HCT116 (cell line): ENCODE data around the gene KCNC3. TPM values are rescaled to one million over a fixed set of nuclear protein-coding genes. Genes with fewer than 3 reads are reported as not detected.

Experiments
- ATAC-seq: fragments of 200-7000 bp; cut with Tn5 transposase; 2 replicates; pipeline ENCODE4 v1.9.1; 2020; ENCODE audit warnings: mild to moderate bottlenecking, moderate library complexity
- BruUV-seq: library from RNA; stranded (reverse); fragments of 400-500 nt; replicated peaks from 2 replicates; lab custom pipeline; 2021; lab: Mats Ljungman, UMichigan
- CTCF ChIA-PET: fragments of 300-600 bp; sonication (Branson Sonifier 250); formaldehyde crosslinking; loops from one replicate; lab custom pipeline; 2021; ENCODE audit warnings: antibody characterized with exemption; lab: Charles Lee
- POLR2A ChIA-PET: fragments of 300-600, 350-600 bp; sonication (Branson Sonifier 250); formaldehyde crosslinking; loops from one replicate; lab custom pipeline; 2021; ENCODE audit warnings: antibody characterized with exemption; lab: Charles Lee
- RAD21 ChIA-PET, 2 experiments: fragments of 300-600 bp; sonication (Branson Sonifier 250); formaldehyde crosslinking; loops; one replicate each; lab custom pipeline; 2023; ENCODE audit warnings: low total read pairs in 2 of 2; ENCODE audit not compliant: uncharacterized antibody in 2 of 2, unreplicated experiment in 2 of 2, low non-redundant PET in 1 of 2; lab: Charles Lee
- DNase-seq: peaks from one replicate; pipeline ENCODE4 v3.0.0-alpha.2; 2010; ENCODE audit warnings: low read depth, low spot score
- H2AFZ ChIP-seq: fragments of 200-600 bp; shearing (Covaris generic), sonication (generic); 2 replicates; pipeline ENCODE4 v1.6.1; 2017; ENCODE audit warnings: low read depth, mixed run types, mixed read lengths, antibody characterized with exemption, low read length; ENCODE audit not compliant: poor library complexity, severe bottlenecking
- H3K27ac ChIP-seq: 2 replicates; pipeline ENCODE4 v1.5.1; 2012; ENCODE audit warnings: low read depth, low read length
- H3K27me3 ChIP-seq: fragments of 200-600 bp; sonication (generic); 2 replicates; pipeline ENCODE4 v1.6.1; 2016; ENCODE audit warnings: mixed run types, low read length, mixed read lengths; ENCODE audit not compliant: insufficient read depth
- H3K36me3 ChIP-seq, 2 experiments: fragments of 200-500 bp in 1 of 2; fragments of 200-600 bp in 1 of 2; sonication (Bioruptor generic) in 1 of 2; sonication (generic) in 1 of 2; 2 replicates each; pipeline versions ENCODE4 v1.5.1 to v1.6.1; 2014 to 2016; ENCODE audit warnings: low read length in 2 of 2, inconsistent platforms in 1 of 2, mixed read lengths in 1 of 2, mixed run types in 1 of 2; ENCODE audit not compliant: insufficient read depth in 2 of 2, control insufficient read depth in 1 of 2
- H3K4me1 ChIP-seq, 2 experiments: fragments of 200-600 bp in 1 of 2; sonication (generic) in 1 of 2; 2 replicates each; pipeline versions ENCODE4 v1.5.1 to v1.6.1; 2012 to 2017; ENCODE audit warnings: low read length in 2 of 2, inconsistent platforms in 1 of 2, mild to moderate bottlenecking in 1 of 2, mixed read lengths in 1 of 2, mixed run types in 1 of 2, moderate library complexity in 1 of 2; ENCODE audit not compliant: insufficient read depth in 2 of 2, control insufficient read depth in 1 of 2
- H3K4me2 ChIP-seq: fragments of 200-600 bp; sonication (generic); 2 replicates; pipeline ENCODE4 v1.6.1; 2017; ENCODE audit warnings: mixed run types, low read length, mixed read lengths
- H3K4me3 ChIP-seq, 2 experiments: fragments of 200-600 bp in 1 of 2; sonication (generic) in 1 of 2; replicated peaks in 1 of 2; 2 replicates each; pipeline ENCODE4 v1.5.1; 2011 to 2016; ENCODE audit warnings: low read length in 2 of 2, control low read depth in 1 of 2, low read depth in 1 of 2, mild to moderate bottlenecking in 1 of 2, mixed read lengths in 1 of 2, mixed run types in 1 of 2
- H3K79me2 ChIP-seq: fragments of 200-600 bp; sonication (generic); 2 replicates; pipeline ENCODE4 v1.6.1; 2017; ENCODE audit warnings: mild to moderate bottlenecking, mixed run types, low read length, moderate library complexity, mixed read lengths; ENCODE audit not compliant: insufficient read depth
- H3K9ac ChIP-seq: fragments of 200-600 bp; sonication (generic); 2 replicates; pipeline ENCODE4 v1.6.1; 2016; ENCODE audit warnings: low read length, mixed read lengths
- H3K9me2 ChIP-seq: fragments of 200-600 bp; sonication (generic), shearing (Covaris generic); 2 replicates; pipeline ENCODE4 v1.6.1; 2017; ENCODE audit warnings: mixed run types, mild to moderate bottlenecking, moderate library complexity; ENCODE audit not compliant: insufficient read depth
- H3K9me3 ChIP-seq, 2 experiments: fragments of 200-500 bp in 1 of 2; fragments of 200-600 bp in 1 of 2; sonication (Bioruptor generic) in 1 of 2; sonication (generic) in 1 of 2; 2 replicates each; pipeline ENCODE4 v1.6.1; 2014 to 2017; ENCODE audit warnings: low read length in 2 of 2, mixed read lengths in 2 of 2, inconsistent platforms in 1 of 2, low read depth in 1 of 2, mild to moderate bottlenecking in 1 of 2, mixed run types in 1 of 2, moderate library complexity in 1 of 2; ENCODE audit not compliant: control insufficient read depth in 1 of 2, insufficient read depth in 1 of 2
- H4K20me1 ChIP-seq: fragments of 200-600 bp; sonication (generic), shearing (Covaris generic); 2 replicates; pipeline ENCODE4 v1.6.1; 2017; ENCODE audit warnings: mixed run types, mild to moderate bottlenecking, moderate library complexity; ENCODE audit not compliant: insufficient read depth
- CBX3 ChIP-seq: IDR thresholded peaks from 2 replicates; pipeline ENCODE4 v1.6.1; 2012; ENCODE audit warnings: low read depth
- CEBPB ChIP-seq: IDR thresholded peaks from 2 replicates; pipeline ENCODE4 v1.6.1; 2012; ENCODE audit warnings: low read depth
- EGR1 ChIP-seq: IDR thresholded peaks from 2 replicates; pipeline ENCODE4 v1.6.1; 2012; ENCODE audit warnings: low read depth
- EZH2 ChIP-seq: fragments of 200-600 bp; sonication (generic); IDR thresholded peaks from 2 replicates; pipeline ENCODE4 v1.6.1; 2017; ENCODE audit warnings: antibody characterized with exemption, mixed run types
- EZH2phosphoT487 ChIP-seq: fragments of 200-600 bp; IDR thresholded peaks from 2 replicates; pipeline ENCODE4 v1.6.1; 2018; ENCODE audit warnings: antibody characterized with exemption, borderline replicate concordance
- FOSL1 ChIP-seq: IDR thresholded peaks from 2 replicates; pipeline ENCODE4 v1.6.1; 2012; ENCODE audit warnings: low read depth
- JUND ChIP-seq: IDR thresholded peaks from 2 replicates; pipeline ENCODE4 v1.6.1; 2012
- MAX ChIP-seq: IDR thresholded peaks from 2 replicates; pipeline ENCODE4 v1.6.1; 2012
- RAD21 ChIP-seq: IDR thresholded peaks from 2 replicates; pipeline ENCODE4 v1.6.1; 2012; ENCODE audit warnings: low read depth, mild to moderate bottlenecking
- ZBTB33 ChIP-seq: IDR thresholded peaks from 2 replicates; pipeline ENCODE4 v1.6.1; 2011; ENCODE audit warnings: mild to moderate bottlenecking, low read length, moderate library complexity; ENCODE audit not compliant: insufficient replicate concordance; ENCODE audit errors: extremely low read depth
- ZFX ChIP-seq: fragments of 450-650 bp; IDR thresholded peaks from 2 replicates; pipeline ENCODE4 v1.6.1; 2017
- ZNF274 ChIP-seq: fragments of 200-500 bp; sonication (Bioruptor generic); IDR thresholded peaks from 2 replicates; pipeline ENCODE4 v1.6.1; 2014; ENCODE audit warnings: mild to moderate bottlenecking, low read depth, low read length, inconsistent platforms
- intact Hi-C: fragments of 100-400 bp; cut with micrococcal nuclease; formaldehyde crosslinking; loops from 2 replicates; pipeline ENCODE4 v1.10.0; 2022
- total RNA-seq: library from RNA; stranded (reverse); gene quantifications from one replicate; pipeline ENCODE4 v1.2.1, GENCODE V29; 2021; ENCODE audit not compliant: unreplicated experiment
- TF ChIP-seq, protein P1 (sequence below): IDR thresholded peaks from 2 replicates; pipeline ENCODE4 v1.6.1; 2012

The KCNC3 gene
- total RNA-seq, 1 experiment from 2014 or later = 6.9 TPM

GRCh38 chr19:50287331-50287730 lies 41.8 kb downstream of the KCNC3 start (continued):
- TF ChIP-seq ZBTB33 = no peak

DNA sequence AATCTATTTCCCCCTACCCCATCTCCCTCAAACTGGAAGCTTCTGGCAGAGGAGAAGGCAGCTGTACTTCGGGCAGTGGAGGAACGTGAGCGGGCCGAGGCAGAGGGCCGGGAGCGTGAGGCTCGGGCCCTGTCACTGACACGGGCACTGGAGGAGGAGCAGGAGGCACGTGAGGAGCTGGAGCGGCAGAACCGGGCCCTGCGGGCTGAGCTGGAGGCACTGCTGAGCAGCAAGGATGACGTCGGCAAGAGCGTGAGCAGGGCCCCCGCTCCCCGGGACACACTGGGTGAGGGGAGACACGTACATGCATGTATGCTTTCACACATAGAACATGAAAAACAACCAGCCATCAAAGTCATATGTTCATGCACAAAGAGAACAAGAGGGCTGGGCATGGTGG lies 42.7 kb downstream of the KCNC3 start:
- Histone ChIP-seq H3K9me3 (peaks cover 0 to 6% of the 10 kb centered on the region in 2 experiments; a peak in 2 of 4 replicates), H3K27me3 (no peaks in the 10 kb centered on the region), H3K27ac (no peak overlapping the region), H3K9me2 (no peaks in the 10 kb centered on the region), H3K79me2 (no peaks in the 10 kb centered on the region), H3K4me3 (no peak overlapping the region), H2AFZ (no peak overlapping the region), H3K36me3 (peaks cover 0 to 33% of the 10 kb centered on the region in 2 experiments), H3K9ac (no peak overlapping the region), H4K20me1 (no peaks in the 10 kb centered on the region), H3K4me2 (no peak overlapping the region), H3K4me1 (no peaks in the 10 kb centered on the region)
- RAD21 ChIA-PET = no interaction called here
- ATAC-seq (no peak), DNase-seq (no peak)
- CTCF ChIA-PET = no interaction called here
- TF ChIP-seq CBX3 (no peak), EZH2phosphoT487 (no peak), RAD21 (no peak), EGR1 (no peak), FOSL1 (no peak)
- no TSS peak for BruUV-seq
- intact Hi-C loops = no loop called here
- POLR2A ChIA-PET = no interaction called here

DNA sequence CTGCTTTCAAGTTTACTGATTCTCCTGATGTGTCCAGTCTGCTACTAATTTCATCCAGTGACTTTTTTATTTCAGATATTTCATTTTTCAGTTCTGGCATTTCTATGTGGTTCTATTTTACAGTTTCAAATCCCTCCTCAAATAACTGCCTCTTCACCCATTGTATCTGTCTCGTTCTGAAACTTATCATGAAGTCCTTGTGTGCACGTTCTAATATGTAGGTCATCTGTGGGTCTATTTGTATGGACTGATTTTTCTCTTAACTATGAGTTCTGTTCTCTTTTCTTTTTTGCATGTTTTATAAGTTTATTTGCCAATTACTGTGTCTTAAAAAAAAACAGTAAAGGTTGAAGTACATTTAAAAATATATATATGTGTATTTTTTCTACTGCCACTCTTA lies 43.3 kb downstream of the KCNC3 start:
- ChIA-PET RAD21 (no interaction called here), POLR2A (no interaction called here)
- BruUV-seq = no TSS peak
- no peaks in the 10 kb centered on the region for H4K20me1 ChIP-seq
- intact Hi-C loops = no loop called here
- peaks cover 0 to 6% of the 10 kb centered on the region in 2 experiments; a peak in 2 of 4 replicates for H3K9me3 ChIP-seq
- no peak overlapping the region for H3K4me3 ChIP-seq
- TF ChIP-seq MAX = no peak
- TF ChIP-seq, protein P1, sequence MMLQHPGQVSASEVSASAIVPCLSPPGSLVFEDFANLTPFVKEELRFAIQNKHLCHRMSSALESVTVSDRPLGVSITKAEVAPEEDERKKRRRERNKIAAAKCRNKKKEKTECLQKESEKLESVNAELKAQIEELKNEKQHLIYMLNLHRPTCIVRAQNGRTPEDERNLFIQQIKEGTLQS = no peak
- TF ChIP-seq JUND = no peak
- no peak for TF ChIP-seq ZFX
- no peak for TF ChIP-seq CEBPB
- no peak for TF ChIP-seq EZH2phosphoT487
- TF ChIP-seq EZH2 = no peak
- TF ChIP-seq ZNF274 = no peak
- TF ChIP-seq, all 23 proteins: peak for 0
- H3K9ac ChIP-seq = no peak overlapping the region
- no peaks in the 10 kb centered on the region for H3K27me3 ChIP-seq
- no peaks in the 10 kb centered on the region for H3K79me2 ChIP-seq
- H3K4me1 ChIP-seq = no peaks in the 10 kb centered on the region
- no peaks in the 10 kb centered on the region for H3K9me2 ChIP-seq
- H3K27ac ChIP-seq = no peak overlapping the region
- H3K36me3 ChIP-seq = peaks cover 0 to 33% of the 10 kb centered on the region in 2 experiments
- H3K4me2 ChIP-seq = no peak overlapping the region
- CTCF ChIA-PET = no interaction called here
- no peak for ATAC-seq
- no peak overlapping the region for H2AFZ ChIP-seq
- DNase-seq = no peak
